Liver (tissue), 9 donors: ENCODE data around the gene BLM. TPM values are rescaled to one million over a fixed set of nuclear protein-coding genes. Genes with fewer than 3 reads are reported as not detected.

ENCODE experiments used
- DNase-seq: peaks from one replicate; pipeline ENCODE4 v3.0.0-alpha.2; 2017; ENCODE audit warnings: low spot score
- H3K27ac ChIP-seq, 2 donors: one replicate each; pipeline ENCODE4 v1.7.0; 2013; ENCODE audit warnings: inconsistent platforms in 2 of 2, low read length in 2 of 2, control low read depth in 1 of 2, low read depth in 1 of 2, mild to moderate bottlenecking in 1 of 2
- H3K27me3 ChIP-seq, 4 donors: one replicate each; pipeline versions ENCODE4 v1.6.1 to v1.7.0; 2013; ENCODE audit warnings: low read length in 3 of 4, inconsistent platforms in 1 of 4, mild to moderate bottlenecking in 1 of 4, moderate library complexity in 1 of 4; ENCODE audit not compliant: control insufficient read depth in 4 of 4, insufficient read depth in 4 of 4
- H3K36me3 ChIP-seq, 4 donors: one replicate each; pipeline versions ENCODE4 v1.6.1 to v1.7.0; 2013; ENCODE audit warnings: low read length in 3 of 4, mild to moderate bottlenecking in 3 of 4, low read depth in 1 of 4, moderate library complexity in 1 of 4; ENCODE audit not compliant: control insufficient read depth in 4 of 4, insufficient read depth in 3 of 4
- H3K4me1 ChIP-seq, 4 donors: one replicate each; pipeline versions ENCODE4 v1.6.1 to v1.7.0; 2013; ENCODE audit warnings: low read length in 3 of 4, mild to moderate bottlenecking in 3 of 4, moderate library complexity in 1 of 4; ENCODE audit not compliant: control insufficient read depth in 4 of 4, insufficient read depth in 4 of 4
- H3K4me3 ChIP-seq, 3 donors: one replicate each; pipeline versions ENCODE4 v1.6.1 to v1.7.0; 2013; ENCODE audit warnings: low read length in 3 of 3, control low read depth in 1 of 3, low read depth in 1 of 3, mild to moderate bottlenecking in 1 of 3
- H3K9ac ChIP-seq, 2 donors: one replicate each; pipeline ENCODE4 v1.7.0; 2013; ENCODE audit warnings: low read length in 2 of 2, mild to moderate bottlenecking in 2 of 2, moderate library complexity in 2 of 2, control low read depth in 1 of 2, low read depth in 1 of 2
- H3K9me3 ChIP-seq, 4 donors: one replicate each; pipeline versions ENCODE4 v1.6.1 to v1.7.0; 2013; ENCODE audit warnings: low read length in 3 of 4; ENCODE audit not compliant: control insufficient read depth in 4 of 4
- EGR1 ChIP-seq, 2 donors: IDR thresholded peaks; 2 replicates each; pipeline ENCODE4 v1.6.1; 2016 to 2018; ENCODE audit warnings: antibody characterized with exemption in 2 of 2, low read depth in 2 of 2
- FOXA1 ChIP-seq: IDR thresholded peaks from 2 replicates; pipeline ENCODE4 v1.6.1; 2016; ENCODE audit warnings: antibody characterized with exemption
- FOXA2 ChIP-seq: IDR thresholded peaks from 2 replicates; pipeline ENCODE4 v1.6.1; 2016; ENCODE audit warnings: antibody characterized with exemption
- GABPA ChIP-seq, 2 donors: IDR thresholded peaks in 1 of 2; conservative IDR thresholded peaks in 1 of 2; 2 replicates each; pipeline ENCODE4 v1.6.1; 2016; ENCODE audit warnings: antibody characterized with exemption in 2 of 2, mild to moderate bottlenecking in 1 of 2, moderate library complexity in 1 of 2
- HNF4A ChIP-seq, 2 donors: conservative IDR thresholded peaks; 2 replicates each; pipeline ENCODE4 v1.6.1; 2016; ENCODE audit warnings: antibody characterized with exemption in 2 of 2, mild to moderate bottlenecking in 2 of 2
- HNF4G ChIP-seq: IDR thresholded peaks from 2 replicates; pipeline ENCODE4 v1.6.1; 2016; ENCODE audit warnings: antibody characterized with exemption
- JUND ChIP-seq, 2 donors: IDR thresholded peaks; 2 replicates each; pipeline ENCODE4 v1.6.1; 2016; ENCODE audit warnings: antibody characterized with exemption in 2 of 2
- NR2F2 ChIP-seq: IDR thresholded peaks from 2 replicates; pipeline ENCODE4 v1.6.1; 2016; ENCODE audit warnings: antibody characterized with exemption
- RAD21 ChIP-seq, 2 donors: IDR thresholded peaks; 2 replicates each; pipeline ENCODE4 v1.6.1; 2016; ENCODE audit warnings: antibody characterized with exemption in 2 of 2, mild to moderate bottlenecking in 2 of 2
- RXRA ChIP-seq, 2 donors: IDR thresholded peaks; 2 replicates each; pipeline ENCODE4 v1.6.1; 2017 to 2018; ENCODE audit warnings: antibody characterized with exemption in 2 of 2, mild to moderate bottlenecking in 1 of 2
- SP1 ChIP-seq: IDR thresholded peaks from 2 replicates; pipeline ENCODE4 v1.6.1; 2018; ENCODE audit warnings: antibody characterized with exemption, mild to moderate bottlenecking
- TAF1 ChIP-seq: conservative IDR thresholded peaks from 2 replicates; pipeline ENCODE4 v1.6.1; 2016; ENCODE audit warnings: antibody characterized with exemption, mild to moderate bottlenecking
- YY1 ChIP-seq: IDR thresholded peaks from 2 replicates; pipeline ENCODE4 v1.6.1; 2016; ENCODE audit warnings: antibody characterized with exemption, mild to moderate bottlenecking
- WGBS: extraction: QIAGEN DNeasy Blood & Tissue Kit; methylation state at CpG from one replicate; pipeline ENCODE4 v1.1.7; 2013; 5-methylcytosine and 5-hydroxymethylcytosine counted together
- polyA plus RNA-seq, 2 donors: library from polyadenylated mRNA; stranded (reverse) in 1 of 2; unstranded in 1 of 2; fragments of 200-250 nt in 1 of 2; fragments of >200 nt in 1 of 2; fragmentation: Nextera tagmentation in 1 of 2; extraction: Ambion mirVana in 1 of 2; gene quantifications; one replicate each; pipeline versions ENCODE4 v1.2.1 to v1.2.3, GENCODE V29; 2013 to 2015
- total RNA-seq, 2 donors: library from RNA; depleted of rRNA; stranded (reverse); fragments of >200 nt; gene quantifications; one replicate each; pipeline ENCODE4 v1.2.3, GENCODE V29; 2014
- TF ChIP-seq, protein P1 (sequence below): IDR thresholded peaks from 2 replicates; pipeline ENCODE4 v1.6.1; 2016; ENCODE audit warnings: antibody characterized with exemption
- TF ChIP-seq, protein P2 (sequence below): IDR thresholded peaks from 2 replicates; pipeline ENCODE4 v1.6.1; 2016; ENCODE audit warnings: antibody characterized with exemption
- TF ChIP-seq, protein P3 (sequence below): IDR thresholded peaks from 2 replicates; pipeline ENCODE4 v1.6.1; 2016; ENCODE audit warnings: antibody characterized with exemption
- TF ChIP-seq, protein P4 (sequence below): fragments of 150-350 bp; IDR thresholded peaks from 2 replicates; pipeline ENCODE4 v1.5.1; 2017; ENCODE audit warnings: improper control_type of control experiment, low read depth, low read length; ENCODE audit not compliant: missing input control
- donor health status: healthy.
- donor health status: healthy.
- donor health status: healthy.
- donor health status: healthy.
- donor health status: healthy.

Gene BLM
- total and polyA plus RNA-seq, 4 donors, result 0.33 to 15.1 (median 0.41) TPM

DNA sequence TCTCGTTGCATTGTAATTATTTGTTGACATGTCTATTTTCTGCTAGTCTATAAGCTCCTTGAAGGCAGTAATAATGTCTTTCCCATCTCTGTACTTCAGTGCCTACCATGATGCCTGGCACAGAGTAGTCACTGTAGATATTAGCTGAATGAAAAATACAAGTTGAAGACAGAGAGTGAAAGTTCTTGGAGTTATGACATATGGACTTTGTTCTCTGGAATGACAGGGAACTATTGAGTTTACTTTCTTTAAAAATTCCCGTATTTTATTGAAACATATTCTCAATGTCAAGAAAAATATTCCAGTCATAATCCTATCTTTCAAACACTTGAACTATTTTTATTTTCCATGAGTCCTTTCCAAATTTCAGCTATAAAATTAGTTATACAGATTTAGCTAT lies 3.0 kb downstream of the BLM start:
- TF ChIP-seq JUND (IDR thresholded peaks at IDR 0.05) (no peak), EGR1 (IDR thresholded peaks at IDR 0.05; ENCODE audit: low read depth in 2 of 2) (no peak), YY1 (no peak), HNF4A (conservative IDR thresholded peaks at IDR 0.05) (peak in 1 of 2 donors; percentile 2)
- no peak for DNase-seq
- Histone ChIP-seq H3K27me3 (no peaks in the 10 kb centered on the region), H3K9me3 (no peaks in the 10 kb centered on the region), H3K4me1 (peaks cover 5 to 12% (median 8%) of the 10 kb centered on the region in 4 donors), H3K9ac (no peak overlapping the region), H3K27ac (no peak overlapping the region), H3K4me3 (no peak overlapping the region), H3K36me3 (no peaks in the 10 kb centered on the region)
- 58% methylated on average over 2 of the region's 2 CpGs for WGBS

DNA sequence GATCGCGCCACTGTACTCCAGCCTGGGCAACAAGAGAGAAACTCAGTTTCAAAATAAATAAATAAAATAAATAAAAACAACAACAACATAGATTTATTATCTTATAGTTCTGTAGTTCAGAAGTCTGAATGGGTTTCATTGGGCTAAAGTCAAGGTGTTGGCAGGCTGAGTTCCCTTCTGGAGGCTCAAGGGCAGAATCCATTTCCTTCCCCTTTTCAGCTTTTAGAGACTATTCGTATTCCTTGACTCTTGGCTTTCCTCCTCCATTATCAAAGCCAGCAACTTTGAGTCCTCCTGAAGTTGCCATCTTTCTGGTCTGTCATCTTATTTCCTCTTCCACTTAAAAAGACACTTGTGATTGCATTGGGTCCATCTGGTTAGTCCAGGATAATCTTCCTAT lies 12.1 kb downstream of the BLM start:
- H3K9me3 ChIP-seq, result no peaks in the 10 kb centered on the region
- no peak for DNase-seq
- H3K27ac ChIP-seq, result no peak overlapping the region
- no peak overlapping the region for H3K9ac ChIP-seq
- H3K27me3 ChIP-seq, result no peaks in the 10 kb centered on the region
- 92% methylated on average over 3 of the region's 3 CpGs for WGBS
- no peaks in the 10 kb centered on the region for H3K4me1 ChIP-seq
- H3K36me3 ChIP-seq, result no peaks in the 10 kb centered on the region
- no peak overlapping the region for H3K4me3 ChIP-seq
- TF ChIP-seq SP1 (no peak), TAF1 (no peak), HNF4A (conservative IDR thresholded peaks at IDR 0.05) (no peak), RXRA (IDR thresholded peaks at IDR 0.05) (no peak), NR2F2 (no peak), FOXA2 (no peak), HNF4G (no peak)
- TF ChIP-seq, protein P1, sequence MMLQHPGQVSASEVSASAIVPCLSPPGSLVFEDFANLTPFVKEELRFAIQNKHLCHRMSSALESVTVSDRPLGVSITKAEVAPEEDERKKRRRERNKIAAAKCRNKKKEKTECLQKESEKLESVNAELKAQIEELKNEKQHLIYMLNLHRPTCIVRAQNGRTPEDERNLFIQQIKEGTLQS, result no peak
- TF ChIP-seq, protein P2, sequence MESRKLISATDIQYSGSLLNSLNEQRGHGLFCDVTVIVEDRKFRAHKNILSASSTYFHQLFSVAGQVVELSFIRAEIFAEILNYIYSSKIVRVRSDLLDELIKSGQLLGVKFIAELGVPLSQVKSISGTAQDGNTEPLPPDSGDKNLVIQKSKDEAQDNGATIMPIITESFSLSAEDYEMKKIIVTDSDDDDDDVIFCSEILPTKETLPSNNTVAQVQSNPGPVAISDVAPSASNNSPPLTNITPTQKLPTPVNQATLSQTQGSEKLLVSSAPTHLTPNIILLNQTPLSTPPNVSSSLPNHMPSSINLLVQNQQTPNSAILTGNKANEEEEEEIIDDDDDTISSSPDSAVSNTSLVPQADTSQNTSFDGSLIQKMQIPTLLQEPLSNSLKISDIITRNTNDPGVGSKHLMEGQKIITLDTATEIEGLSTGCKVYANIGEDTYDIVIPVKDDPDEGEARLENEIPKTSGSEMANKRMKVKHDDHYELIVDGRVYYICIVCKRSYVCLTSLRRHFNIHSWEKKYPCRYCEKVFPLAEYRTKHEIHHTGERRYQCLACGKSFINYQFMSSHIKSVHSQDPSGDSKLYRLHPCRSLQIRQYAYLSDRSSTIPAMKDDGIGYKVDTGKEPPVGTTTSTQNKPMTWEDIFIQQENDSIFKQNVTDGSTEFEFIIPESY, result no peak

DNA sequence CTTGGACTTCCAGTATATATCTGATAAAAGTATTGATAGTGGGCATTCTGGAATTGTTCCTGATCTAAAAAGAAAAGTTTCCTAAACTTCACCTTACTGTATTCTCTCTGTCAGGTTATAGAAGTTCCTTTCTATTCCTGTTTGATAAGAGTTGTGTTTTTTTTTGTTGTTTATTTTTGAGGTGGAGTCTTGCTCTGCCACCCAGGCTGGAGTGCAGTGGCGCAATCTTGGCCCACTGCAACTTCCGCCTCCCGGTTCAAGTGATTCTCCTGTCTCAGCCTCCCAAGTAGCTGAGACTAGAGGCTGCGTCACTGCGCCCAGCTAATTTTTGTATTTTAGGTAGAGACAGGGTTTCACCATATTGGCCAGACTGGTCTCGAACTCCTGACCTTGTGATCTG lies 13.1 kb downstream of the BLM start:
- Histone ChIP-seq H3K9me3 (no peaks in the 10 kb centered on the region), H3K9ac (no peak overlapping the region), H3K27ac (no peak overlapping the region), H3K36me3 (no peaks in the 10 kb centered on the region), H3K27me3 (no peaks in the 10 kb centered on the region), H3K4me3 (no peak overlapping the region), H3K4me1 (no peaks in the 10 kb centered on the region)
- WGBS, result 91% methylated on average over 6 of the region's 6 CpGs
- no peak for DNase-seq
- TF ChIP-seq FOXA1 (no peak), YY1 (no peak), GABPA (IDR thresholded peaks at IDR 0.05 in 1 of 2, conservative IDR thresholded peaks at IDR 0.05 in 1 of 2) (no peak), EGR1 (IDR thresholded peaks at IDR 0.05; ENCODE audit: low read depth in 2 of 2) (no peak), RAD21 (IDR thresholded peaks at IDR 0.05) (no peak), HNF4A (conservative IDR thresholded peaks at IDR 0.05) (no peak), TAF1 (no peak), FOXA2 (no peak)
- TF ChIP-seq, protein P1, result no peak
- TF ChIP-seq, protein P2, result no peak
- TF ChIP-seq, protein P3, sequence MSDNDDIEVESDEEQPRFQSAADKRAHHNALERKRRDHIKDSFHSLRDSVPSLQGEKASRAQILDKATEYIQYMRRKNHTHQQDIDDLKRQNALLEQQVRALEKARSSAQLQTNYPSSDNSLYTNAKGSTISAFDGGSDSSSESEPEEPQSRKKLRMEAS, result no peak
- TF ChIP-seq, protein P4, sequence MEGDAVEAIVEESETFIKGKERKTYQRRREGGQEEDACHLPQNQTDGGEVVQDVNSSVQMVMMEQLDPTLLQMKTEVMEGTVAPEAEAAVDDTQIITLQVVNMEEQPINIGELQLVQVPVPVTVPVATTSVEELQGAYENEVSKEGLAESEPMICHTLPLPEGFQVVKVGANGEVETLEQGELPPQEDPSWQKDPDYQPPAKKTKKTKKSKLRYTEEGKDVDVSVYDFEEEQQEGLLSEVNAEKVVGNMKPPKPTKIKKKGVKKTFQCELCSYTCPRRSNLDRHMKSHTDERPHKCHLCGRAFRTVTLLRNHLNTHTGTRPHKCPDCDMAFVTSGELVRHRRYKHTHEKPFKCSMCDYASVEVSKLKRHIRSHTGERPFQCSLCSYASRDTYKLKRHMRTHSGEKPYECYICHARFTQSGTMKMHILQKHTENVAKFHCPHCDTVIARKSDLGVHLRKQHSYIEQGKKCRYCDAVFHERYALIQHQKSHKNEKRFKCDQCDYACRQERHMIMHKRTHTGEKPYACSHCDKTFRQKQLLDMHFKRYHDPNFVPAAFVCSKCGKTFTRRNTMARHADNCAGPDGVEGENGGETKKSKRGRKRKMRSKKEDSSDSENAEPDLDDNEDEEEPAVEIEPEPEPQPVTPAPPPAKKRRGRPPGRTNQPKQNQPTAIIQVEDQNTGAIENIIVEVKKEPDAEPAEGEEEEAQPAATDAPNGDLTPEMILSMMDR, result no peak
